Inflammatory macrophage treated with lipopolysaccharide for 4 hours (primary cell): ENCODE measurements around the gene TMPRSS4.

Experiments
- DNase-seq: peaks from one replicate; pipeline ENCODE4 v3.0.0-alpha.2; 2020

Gene TMPRSS4, protein sequence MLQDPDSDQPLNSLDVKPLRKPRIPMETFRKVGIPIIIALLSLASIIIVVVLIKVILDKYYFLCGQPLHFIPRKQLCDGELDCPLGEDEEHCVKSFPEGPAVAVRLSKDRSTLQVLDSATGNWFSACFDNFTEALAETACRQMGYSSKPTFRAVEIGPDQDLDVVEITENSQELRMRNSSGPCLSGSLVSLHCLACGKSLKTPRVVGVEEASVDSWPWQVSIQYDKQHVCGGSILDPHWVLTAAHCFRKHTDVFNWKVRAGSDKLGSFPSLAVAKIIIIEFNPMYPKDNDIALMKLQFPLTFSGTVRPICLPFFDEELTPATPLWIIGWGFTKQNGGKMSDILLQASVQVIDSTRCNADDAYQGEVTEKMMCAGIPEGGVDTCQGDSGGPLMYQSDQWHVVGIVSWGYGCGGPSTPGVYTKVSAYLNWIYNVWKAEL

DNA sequence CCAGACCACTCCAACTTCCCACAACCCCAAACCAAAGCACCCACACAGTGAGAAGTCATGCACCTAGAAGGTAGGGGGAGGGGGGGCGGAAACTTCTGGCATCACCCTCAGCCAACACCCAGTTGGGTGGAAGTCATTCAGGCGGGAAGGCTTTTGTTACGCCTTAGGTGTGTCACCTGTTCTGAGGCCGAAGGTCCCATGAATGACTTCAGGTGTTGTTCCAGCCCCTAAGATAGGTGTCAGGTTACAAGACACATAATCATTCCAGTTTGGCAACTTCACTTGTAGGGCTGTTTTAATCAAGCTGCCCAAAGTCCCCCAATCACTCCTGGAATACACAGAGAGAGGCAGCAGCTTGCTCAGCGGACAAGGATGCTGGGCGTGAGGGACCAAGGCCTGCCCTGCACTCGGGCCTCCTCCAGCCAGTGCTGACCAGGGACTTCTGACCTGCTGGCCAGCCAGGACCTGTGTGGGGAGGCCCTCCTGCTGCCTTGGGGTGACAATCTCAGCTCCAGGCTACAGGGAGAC is at the start of gene TMPRSS4:
Gene TMPRSS4 (plus strand): TSS at position 325 of the 528 bp plus-strand sequence. CDS start 225 bp downstream, outside the sequence.
- DNase-seq, result no peak

DNA sequence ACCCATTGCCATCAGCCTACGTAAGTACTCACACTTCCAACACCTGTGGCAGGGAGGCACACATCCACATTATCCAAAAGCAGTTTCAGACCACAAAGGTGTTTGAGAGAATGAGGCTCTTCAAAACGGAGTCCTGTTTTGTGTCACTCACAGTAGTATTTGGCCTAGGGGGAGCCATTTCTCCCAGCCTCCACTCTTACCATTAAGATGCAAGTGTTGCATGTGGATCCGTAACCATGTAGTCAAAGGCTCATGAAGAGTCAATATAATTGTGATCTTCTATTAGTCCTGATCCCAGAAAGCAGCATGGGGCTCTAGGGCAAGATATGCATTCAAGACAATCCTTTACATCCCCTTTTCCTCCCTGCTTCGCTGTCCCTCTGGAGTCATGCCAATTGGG is 49.2 kb upstream of the TMPRSS4 start:
- no peak for DNase-seq

DNA sequence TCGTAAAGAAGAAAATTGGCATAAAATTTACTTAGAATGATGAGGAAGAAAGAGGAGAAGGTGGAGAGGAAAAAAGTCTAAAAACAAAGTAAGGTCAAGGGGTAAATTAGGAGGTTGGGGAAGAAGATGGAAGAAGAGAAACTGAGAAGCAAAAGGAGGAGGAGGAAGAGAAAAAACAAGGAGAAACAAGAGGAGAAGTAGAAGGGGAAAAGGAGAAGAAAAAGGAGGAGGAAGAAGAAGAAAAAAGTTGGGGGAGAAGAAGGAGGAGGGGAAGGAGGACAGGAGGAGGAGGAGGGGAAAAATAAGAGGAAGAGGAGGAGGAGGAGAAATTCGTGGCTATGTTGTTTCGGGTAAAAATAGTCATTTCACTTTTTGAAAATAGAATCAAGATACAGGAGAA is 48.3 kb upstream of the TMPRSS4 start:
- no peak for DNase-seq

DNA sequence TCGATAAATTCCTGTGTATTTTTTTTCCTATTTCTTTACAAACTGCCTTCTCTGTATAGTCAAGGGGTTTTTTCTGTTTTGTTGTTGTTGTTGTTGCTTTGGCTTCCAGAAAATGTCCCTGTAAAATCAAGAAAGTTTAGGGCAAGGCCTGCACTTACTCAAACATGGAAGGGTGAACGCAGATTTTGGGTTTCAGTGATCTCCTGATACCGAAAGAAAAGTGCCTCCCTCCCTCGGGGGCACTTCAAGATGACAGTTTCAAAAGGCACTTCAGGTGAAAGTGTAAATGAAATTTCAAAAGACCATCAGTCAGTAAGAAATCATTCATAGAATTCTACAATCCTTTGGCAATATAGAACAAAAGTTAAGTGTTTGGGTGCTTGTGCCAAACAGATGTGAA is 43.4 kb upstream of the TMPRSS4 start:
- DNase-seq, result no peak

DNA sequence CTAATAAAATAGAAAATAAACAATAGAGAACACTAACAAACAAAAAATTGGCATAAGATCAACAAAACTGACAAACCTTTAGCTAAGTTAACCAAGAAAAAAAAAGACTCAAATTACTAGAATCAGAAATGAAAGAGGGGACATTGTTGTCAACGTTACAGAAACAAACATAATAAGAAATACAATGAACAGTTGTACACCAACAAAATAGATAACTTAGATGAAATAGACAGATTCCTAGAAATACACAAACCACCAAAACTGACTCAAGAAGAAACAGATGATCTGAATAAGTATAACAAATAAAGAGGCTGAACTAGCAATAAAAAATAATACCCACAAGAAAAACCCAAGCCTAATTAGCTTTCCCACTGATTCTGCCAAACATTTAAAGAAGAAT is 34.7 kb upstream of the TMPRSS4 start:
- DNase-seq, result no peak

DNA sequence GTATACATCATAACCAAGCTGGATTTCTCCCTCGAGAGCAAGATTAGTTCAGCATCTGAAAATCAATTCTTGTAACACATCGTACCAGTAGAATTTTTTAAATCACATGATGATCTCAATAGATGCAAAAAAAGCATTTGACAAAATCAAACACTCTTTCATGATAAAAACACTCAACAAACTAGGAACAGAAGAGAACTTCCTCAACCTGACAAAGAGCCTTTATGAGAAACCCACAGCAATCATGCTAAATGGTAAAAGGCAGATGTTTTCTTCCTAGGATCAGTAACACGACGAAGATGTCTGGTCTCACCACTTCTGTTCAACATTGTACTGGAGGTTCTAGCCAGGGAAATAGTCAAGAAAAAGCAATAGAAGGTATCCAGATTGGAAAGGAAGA is 34.1 kb upstream of the TMPRSS4 start:
- no peak for DNase-seq

DNA sequence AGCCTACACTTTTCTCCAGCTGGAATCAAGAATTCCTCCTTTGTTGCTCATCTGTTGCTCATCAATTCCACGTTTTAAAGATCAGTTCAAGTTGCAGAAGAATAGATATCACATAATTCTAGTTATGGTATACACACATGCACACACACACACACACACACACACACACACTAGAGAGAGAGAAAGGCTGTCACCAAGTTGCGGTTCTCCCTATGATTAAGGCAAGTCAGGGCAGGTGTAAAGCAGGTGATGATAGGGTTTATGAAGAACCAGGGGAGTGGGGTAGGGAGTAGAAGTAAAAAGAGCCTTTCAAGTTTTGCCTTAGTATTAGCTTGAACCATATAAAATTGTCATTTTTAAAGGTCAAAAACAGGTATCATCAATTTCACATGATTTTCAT is 31.7 kb upstream of the TMPRSS4 start:
- no peak for DNase-seq

DNA sequence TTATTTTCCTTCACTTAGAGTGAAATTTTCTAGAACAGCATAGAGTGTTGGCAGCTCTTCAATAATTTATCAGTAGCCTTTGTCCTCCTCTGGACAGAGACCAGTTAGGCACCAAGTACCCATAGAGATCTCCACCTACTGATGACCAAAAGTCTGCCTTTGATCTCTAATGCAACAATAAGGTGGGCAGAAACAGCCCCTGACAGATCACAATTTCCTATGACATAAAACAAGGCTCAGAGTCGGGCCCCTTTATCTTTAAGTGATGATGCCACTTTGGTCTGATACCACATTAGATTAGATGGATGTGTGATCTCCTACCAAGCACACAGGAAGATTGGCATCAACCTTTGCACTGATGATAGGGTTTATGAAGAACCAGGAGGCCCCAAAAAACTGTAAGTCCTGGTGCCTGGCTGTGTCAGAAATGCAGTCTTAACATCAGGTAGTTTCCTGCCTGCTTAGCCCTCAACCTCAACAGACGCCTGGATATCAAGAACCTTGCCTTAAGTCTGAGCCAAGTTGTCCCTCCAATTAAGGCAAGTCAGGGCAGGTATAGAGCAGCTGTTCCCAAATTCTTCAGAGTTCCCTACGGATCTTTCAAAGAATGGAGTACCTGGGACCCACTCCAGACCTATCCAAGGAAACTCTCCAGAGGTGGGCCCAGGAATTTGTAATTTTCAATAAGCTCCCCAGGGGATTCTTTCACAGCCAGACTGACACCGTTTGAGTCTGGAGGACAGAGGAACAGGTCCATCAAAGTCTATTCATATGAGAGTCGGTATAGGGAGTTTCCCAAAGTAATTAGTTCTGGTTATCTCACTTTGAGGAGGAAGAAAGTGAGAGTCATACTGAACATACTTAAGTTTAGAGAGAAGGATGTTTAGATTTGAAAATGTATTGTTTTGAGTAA is 30.6 kb upstream of the TMPRSS4 start:
- DNase-seq, result peak; percentile 36

DNA sequence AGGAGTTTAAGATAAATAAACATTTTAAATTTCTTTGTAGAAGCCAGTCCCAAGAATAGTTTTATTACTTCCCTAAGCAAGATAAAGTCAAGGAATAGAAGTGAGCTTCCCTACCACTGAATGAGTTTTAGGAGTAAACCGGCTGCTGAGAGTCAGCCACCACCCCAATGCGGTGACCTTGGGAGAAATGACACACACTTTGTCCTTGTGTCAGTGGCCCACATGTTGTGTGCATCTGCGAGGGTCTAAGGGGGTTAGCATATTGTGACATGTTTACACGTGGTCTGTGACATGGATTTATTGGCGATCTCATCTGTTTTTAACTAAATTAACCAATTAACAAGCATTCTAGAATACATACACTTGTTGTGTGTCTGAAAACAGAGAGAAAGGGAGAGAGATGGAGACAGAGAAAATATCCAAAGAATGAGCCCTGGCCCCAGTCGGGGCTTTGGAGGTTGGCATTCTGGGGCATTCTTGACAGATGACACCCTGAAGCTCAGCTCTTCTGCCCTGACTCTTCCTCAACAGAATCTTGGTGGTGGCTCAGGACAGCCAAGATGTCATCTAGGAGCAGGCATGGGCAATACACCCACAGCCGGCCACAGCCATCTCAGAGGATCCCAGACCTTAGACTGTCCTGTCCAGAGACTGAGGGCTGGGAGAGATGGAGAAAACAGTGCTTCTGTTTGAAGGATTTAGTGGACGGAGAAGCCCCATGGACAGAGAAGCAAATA is 29.7 kb upstream of the TMPRSS4 start:
- no peak for DNase-seq

DNA sequence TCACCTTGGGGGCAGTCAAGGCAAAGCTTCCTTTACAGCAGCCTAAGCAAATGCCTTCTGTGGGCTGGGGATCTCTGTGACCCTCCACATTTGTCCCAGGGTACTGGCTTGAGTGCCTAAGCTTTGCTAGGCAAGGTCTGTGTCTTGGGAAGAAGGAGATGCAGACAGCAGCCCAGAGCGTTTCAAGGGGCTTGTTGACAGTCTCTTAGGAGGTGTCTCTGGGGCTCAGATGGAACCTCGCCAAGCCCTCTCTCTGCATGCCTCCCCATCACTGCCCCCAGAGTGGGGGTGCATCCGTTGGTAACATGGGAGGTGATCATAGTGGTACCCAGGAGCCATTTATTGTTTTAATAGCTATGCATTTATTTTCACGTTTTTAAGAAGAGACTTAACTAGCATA is 29.1 kb upstream of the TMPRSS4 start:
- no peak for DNase-seq

DNA sequence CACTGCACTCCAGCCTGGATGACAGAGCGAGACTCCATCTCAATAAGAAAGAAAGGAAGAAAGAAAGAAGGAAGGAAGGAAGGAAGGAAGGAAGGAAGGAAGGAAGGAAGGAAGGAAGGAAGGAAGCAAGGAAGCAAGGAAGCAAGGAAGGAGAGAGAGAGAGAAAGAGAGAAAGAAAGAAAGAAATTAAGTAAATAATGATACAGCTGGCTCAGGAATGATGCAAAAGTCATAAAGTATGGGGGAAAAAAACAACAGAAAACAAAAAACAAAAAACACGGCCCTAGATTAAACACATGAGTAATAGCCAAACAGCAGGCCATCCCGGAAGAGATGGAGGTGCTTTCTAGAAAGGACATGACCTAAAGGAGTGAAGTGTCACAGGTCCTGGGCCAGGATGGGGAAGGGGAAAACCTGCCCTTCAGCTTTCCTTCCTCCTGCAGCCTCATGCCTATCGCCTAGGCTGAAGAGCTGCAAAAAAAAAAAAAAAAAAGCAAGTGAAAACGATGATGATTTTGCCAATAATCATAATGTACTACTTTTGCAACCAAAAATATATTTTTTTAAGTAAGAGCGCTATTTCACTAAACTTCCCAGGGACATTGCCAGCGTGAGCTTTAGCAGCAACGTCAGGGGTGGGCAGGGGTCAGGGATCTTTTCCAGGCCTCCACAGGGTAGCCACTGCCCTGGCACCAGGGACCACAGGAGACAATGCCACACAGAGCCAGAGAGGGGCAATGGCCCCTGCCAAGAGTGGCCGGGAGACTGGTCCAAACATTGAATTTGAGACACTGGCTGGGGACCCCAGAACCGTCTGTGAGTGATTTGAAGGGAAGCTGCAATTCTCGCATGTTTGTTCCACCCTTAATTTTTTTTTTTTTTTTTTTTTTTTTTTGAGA is 28.2 kb upstream of the TMPRSS4 start:
- no peak for DNase-seq

DNA sequence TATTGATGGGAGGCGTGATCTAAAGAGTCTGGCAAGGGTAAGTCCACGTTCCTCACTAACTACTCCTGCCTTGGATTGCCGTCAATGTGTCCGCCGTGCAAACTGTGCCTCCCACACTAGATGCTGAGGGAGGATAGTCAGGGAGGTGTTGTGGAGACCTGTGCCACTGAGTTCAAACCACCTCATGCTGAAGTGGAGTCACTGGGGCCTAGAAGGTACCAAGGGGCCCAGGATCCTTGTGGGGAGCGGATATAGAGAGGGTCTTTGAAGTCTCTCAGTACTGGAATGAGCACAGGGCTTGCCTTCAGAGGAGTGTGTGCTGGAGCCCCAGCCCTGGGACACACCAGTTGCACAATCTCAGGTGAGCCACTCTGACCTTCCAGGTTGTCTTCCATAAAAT is 27.1 kb upstream of the TMPRSS4 start:
- no peak for DNase-seq

DNA sequence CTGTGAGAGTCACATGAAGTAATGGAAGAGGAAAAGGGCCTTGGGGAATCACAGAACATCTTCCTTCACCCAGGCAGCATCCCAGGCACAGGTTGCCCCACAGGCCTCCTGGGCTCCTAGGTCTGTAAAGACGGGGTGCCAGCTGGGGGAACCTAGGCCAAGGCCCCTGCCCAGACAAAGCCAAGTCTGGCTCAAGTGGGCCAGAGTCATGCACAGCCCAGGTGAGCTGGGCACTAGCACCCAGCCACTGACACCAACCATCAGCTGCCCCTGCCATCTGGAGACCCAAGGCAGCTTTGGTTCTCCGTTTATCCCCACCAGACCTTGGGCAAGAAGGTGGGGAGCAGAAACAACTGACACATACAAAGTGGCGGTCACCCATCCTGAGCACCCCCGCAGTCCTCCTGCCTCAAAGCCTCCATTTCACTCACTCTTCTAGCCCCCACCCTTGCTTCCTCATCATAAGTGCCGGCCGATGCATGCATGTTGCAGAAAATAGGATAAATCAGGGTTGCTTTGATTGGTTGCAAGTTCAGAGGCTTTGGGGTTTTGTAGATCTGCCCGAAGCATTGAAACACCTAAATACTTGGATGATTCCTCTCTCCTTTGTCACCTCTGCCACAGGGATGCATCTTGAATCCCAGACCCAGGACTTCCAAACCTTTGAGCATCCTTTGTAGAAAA is 26.5 kb upstream of the TMPRSS4 start:
- no peak for DNase-seq

DNA sequence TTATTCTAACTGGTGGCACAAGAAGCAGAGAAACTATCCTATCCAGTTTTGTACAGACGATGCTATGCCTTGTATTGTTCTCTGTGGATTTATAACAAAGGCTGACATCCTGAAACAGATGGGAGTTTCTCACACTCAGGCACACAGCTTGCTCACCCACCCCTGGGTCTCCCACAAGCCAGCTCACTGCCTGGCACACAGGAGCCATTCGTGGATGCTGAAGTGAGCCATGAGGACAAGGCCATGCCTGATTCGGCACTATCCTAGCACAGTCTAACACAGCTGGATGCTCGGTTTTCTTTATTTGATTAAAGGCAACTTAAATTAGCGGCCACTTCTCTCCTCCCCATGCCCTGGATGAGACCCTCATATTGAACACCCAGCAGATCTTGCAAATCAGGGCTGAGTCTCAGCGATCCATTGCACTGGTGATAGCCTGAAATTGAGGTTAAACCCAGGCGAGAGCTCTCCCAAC is 25.7 kb upstream of the TMPRSS4 start:
- DNase-seq, result no peak

DNA sequence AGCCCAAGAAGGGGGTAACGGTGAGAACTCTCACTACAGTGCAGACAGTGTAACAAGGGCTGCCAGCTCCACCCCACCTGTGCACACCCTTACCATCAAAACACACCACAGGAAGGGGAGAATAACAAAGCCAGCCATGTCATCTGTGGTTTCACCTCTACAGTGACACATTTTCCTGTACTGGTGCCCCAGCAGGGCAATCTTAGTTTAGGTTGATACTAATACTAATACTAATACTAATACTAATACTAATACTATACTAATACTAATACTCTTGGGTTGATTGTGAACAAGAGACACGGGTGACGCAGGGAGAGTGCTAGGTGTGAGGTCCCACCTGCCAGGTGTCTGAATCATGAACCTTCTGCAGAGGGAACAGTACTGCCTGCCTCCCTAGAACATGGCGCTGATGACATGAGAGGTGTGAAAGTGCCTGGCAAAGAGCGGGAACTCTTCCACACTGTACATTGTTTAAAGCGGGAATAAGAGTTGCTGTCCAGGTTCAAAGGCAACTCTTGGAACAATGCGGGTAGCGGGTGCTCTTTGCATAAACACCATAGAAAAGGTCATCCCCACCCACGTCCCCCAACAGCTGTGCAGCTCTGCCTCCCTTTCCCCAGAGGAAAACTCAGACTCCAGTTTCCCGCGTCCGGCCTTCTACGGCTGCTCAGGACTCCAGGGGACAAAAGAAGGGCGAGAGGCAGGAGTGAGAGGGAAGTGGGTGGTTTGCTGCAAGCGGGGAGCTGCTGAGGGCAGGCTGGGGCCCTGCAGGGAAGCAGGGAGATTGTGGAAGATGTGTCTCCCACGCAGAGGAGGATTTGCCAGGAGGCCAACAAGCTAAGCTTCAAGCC is 25.0 kb upstream of the TMPRSS4 start:
- no peak for DNase-seq

DNA sequence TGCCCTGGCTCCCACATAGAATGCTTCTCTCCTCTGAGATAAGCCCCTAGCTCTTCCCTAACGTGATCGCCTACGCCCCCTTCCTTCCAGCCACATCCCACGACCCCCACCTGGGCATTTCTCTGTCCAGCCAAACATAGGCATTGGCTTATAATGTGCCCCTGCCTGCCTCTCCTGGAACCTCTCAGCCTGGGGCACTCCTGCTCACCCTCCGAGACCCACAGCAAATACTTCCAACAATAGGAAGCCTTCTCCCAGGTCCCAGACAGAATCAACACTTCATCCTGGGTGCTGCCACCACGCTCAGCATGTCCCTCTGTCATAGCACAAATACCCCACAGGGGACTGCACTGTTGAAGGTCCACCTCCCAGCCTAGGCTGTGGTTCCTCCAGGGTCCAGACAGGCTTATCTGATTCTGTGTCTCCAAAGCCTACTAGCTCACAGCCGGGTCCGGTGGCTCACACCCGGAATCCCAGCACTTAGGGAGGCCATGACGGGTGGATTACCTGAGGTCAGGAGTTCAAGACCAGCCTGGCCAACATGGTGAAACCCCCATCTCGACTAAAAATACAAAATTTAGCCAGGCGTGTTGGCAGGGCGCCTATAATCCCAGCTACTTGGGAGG is 24.2 kb upstream of the TMPRSS4 start:
- DNase-seq, result no peak

DNA sequence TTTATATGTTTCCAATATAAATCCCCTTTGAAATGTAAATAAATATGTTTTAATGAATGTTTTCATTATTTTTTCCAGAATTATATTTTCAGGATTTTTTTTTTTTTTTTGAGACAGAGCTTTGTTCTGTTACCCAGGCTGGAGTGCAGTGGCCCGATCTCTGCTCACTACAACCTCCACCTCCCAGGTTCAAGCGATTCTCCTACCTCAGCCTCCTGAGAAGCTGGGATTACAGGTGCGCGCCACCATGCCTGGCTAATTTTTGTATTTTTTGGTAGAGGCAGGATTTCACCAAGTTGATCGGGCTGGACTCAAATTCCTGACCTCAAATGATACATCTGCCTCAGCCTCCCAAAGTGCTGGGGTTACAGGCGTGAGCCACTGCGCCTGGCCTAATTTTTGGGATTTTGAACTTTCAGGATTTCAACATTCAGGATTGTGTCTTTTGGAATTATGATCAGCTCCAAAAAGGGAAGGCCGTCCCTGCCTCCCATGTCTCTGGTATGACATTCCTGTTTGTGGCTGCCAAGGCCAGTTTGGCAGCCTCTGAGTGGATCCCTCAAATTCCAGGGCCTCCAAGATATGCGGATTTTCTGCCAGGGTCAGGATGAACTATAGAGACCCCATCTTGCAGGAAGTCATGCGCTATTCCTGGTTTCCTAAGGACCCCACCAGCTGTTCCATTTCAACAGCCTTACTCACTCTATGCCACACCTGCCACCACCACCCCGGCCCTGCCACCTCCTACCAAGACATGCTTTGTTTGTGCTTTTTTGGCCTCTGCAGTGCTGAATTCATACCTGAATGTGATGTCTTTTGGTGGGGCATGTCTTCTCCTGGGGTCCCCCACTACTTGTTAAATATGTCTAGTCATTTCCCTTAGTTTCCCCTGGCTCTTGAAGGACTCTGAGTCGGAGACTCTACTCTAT is 21.9 kb upstream of the TMPRSS4 start:
- no peak for DNase-seq

DNA sequence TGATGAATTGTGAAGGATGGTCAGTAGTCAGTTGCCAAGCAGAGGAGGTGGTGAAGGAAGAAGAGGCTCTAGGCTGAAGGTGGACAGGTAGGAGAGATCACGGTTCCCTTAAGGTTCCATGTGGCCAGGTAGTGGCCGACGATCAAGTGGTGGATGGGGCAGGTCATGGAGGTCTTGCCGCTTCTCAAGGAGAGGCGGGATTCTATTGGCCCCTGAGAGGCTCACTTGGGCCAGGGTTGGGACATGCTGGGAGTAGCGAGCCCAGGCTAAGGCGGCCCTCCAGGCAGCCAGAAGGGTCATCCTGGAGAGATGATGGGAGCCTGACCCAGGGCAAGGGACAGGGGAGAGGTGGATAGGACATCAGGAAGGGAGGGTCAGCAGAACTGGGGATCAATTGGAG is 20.9 kb upstream of the TMPRSS4 start:
- no peak for DNase-seq

DNA sequence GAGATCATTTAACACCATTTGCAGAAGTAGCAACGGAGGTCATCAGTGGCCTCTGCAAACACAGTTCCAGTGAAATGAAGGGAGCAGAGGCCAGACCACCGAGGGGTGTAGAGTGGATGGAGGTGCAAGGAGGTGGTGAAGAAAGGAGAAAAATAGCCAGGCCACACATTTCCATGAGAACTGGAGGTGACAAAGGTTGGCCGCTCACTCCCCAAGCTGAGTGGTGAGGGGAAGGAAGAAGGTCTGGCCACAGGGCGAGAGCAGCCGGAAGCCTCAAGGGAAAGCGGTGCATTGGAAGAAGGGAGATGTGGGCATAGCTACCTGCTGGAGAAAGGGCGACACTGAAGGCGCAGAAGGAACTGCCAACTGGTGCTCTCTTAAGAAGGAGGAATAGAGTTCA is 20.1 kb upstream of the TMPRSS4 start:
- no peak for DNase-seq
